Measurements from ENCODE around the gene H2BK1.

The H2BK1 gene

DNA sequence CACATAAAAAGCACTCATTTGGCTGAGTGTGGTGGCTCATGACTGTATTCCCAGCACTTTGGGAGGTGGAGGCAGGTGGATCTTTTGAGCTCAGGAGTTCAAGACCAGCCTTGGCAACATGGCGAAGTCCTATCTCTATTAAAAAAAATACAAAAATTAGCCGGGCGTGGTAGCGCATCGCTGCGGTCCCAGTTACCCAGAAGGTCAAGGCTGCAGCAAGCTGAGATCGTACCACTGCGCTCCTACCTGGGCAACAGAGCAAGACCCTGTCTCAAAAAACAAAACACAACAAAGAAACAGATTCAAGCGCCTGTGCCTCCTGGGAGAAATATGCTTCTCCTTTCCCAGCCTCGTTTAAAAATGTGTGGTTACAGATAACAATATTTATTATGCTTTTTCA, 19.0 kb upstream of the H2BK1 start:
- Histone ChIP-seq H3K27ac (ENCODE audit: low read depth, low read length) (no peak overlapping the region), H3K4me2 (ENCODE audit: low read length) (no peak overlapping the region), H3K4me3 (ENCODE audit: low read length) (no peak overlapping the region), H3K9me3 (ENCODE audit: control insufficient read depth, insufficient read depth, low read length) (no peaks in the 10 kb centered on the region), H3K79me2 (ENCODE audit: control insufficient read depth, low read length) (peaks cover 54% of the 10 kb centered on the region), H4K20me1 (ENCODE audit: control insufficient read depth, insufficient read depth, low read depth, low read length) (peaks cover 19% of the 10 kb centered on the region; the same call in 1 of the 2 replicates), H3K27me3 (ENCODE audit: control insufficient read depth, low read length) (no peaks in the 10 kb centered on the region), H3K9me2 (replicated peaks; ENCODE audit: control insufficient read depth, low read length) (no peaks in the 10 kb centered on the region), H3K4me1 (ENCODE audit: control insufficient read depth, low read length) (peaks cover 43% of the 10 kb centered on the region), H3K36me3 (ENCODE audit: control insufficient read depth, low read length) (peaks cover 28% of the 10 kb centered on the region), H3F3A (ENCODE audit: control insufficient read depth, insufficient read depth) (peaks cover 4% of the 10 kb centered on the region; the same call in 1 of the 2 replicates)
- TF ChIP-seq CTCF (IDR thresholded peaks at IDR 0.05; ENCODE audit: low read depth, low read length, poor library complexity, severe bottlenecking): no peak
- no peak for TF ChIP-seq EZH2phosphoT487 (IDR thresholded peaks at IDR 0.05; ENCODE audit: borderline replicate concordance, low read length)

DNA sequence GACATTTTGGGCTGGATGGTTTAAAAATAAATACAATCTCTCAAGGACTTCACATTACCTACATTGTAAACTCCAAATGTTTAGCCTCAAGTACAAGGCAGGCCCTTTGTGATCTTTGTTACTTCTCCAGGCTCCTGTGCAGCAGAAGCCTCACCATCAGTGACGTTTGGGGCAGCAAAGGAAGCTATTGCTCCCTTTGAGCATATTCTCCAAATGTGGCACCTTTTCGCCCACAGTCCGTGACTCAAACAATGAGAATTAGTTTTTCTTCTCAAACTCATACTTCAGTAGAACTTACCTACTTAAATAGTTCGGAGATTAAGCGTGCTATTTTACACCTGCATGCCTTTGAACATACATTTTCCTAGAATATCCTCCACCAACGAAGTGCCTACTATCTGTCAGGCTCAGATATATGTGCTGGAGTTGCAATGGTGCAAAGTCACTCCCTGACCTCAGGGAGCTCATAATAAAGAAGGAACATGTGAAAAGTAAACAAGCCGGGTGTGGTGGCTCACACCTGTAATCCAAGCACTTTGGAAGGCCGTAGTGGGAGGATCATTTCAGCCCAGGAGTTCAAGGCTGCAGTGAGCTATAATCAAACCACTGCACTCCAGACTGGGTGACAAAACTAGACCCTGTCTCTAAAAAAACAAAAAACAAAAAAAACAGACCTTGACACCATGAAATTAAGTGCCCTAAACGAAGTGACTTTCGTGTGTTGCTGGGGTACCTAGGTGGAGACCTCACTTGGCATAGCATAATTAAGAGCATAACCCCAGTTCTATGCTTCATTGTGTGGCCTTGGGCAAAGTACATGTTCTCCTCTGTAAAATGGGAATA, 18.0 kb upstream of the H2BK1 start:
- Histone ChIP-seq H3K27ac (ENCODE audit: low read depth, low read length) (no peak overlapping the region), H4K20me1 (ENCODE audit: control insufficient read depth, insufficient read depth, low read depth, low read length) (peaks cover 18% of the 10 kb centered on the region; the same call in 1 of the 2 replicates), H3F3A (ENCODE audit: control insufficient read depth, insufficient read depth) (peaks cover 4% of the 10 kb centered on the region; the same call in 1 of the 2 replicates), H3K36me3 (ENCODE audit: control insufficient read depth, low read length) (peaks cover 35% of the 10 kb centered on the region), H3K4me2 (ENCODE audit: low read length) (peak overlapping the region; percentile 90), H3K79me2 (ENCODE audit: control insufficient read depth, low read length) (peaks cover 46% of the 10 kb centered on the region), H3K4me1 (ENCODE audit: control insufficient read depth, low read length) (peaks cover 33% of the 10 kb centered on the region), H3K4me3 (ENCODE audit: low read length) (peak overlapping the region; percentile 75), H3K9me2 (replicated peaks; ENCODE audit: control insufficient read depth, low read length) (no peaks in the 10 kb centered on the region), H3K9me3 (ENCODE audit: control insufficient read depth, insufficient read depth, low read length) (no peaks in the 10 kb centered on the region), H3K27me3 (ENCODE audit: control insufficient read depth, low read length) (no peaks in the 10 kb centered on the region)
- TF ChIP-seq EZH2phosphoT487 (IDR thresholded peaks at IDR 0.05; ENCODE audit: borderline replicate concordance, low read length) (no peak), CTCF (IDR thresholded peaks at IDR 0.05; ENCODE audit: low read depth, low read length, poor library complexity, severe bottlenecking) (no peak)

GRCh38 chr7:151226875-151227782, 16.8 kb upstream of the H2BK1 start, which contains the start of gene ABCF2:
TSS of gene ABCF2 (minus strand) at chr7:151227205. CDS start at chr7:151226458, 747 bp downstream.
- Histone ChIP-seq H3F3A (ENCODE audit: control insufficient read depth, insufficient read depth) (peaks cover 4% of the 10 kb centered on the region; the same call in 1 of the 2 replicates), H4K20me1 (ENCODE audit: control insufficient read depth, insufficient read depth, low read depth, low read length) (peaks cover 13% of the 10 kb centered on the region; the same call in 1 of the 2 replicates), H3K9me3 (ENCODE audit: control insufficient read depth, insufficient read depth, low read length) (no peaks in the 10 kb centered on the region), H3K79me2 (ENCODE audit: control insufficient read depth, low read length) (peaks cover 37% of the 10 kb centered on the region), H3K27ac (ENCODE audit: low read depth, low read length) (0 out of 2 replicates have a peak within 1 kb of the TSS, but pooled peaks have one; percentile 6), H3K9me2 (replicated peaks; ENCODE audit: control insufficient read depth, low read length) (no peaks in the 10 kb centered on the region), H3K4me1 (ENCODE audit: control insufficient read depth, low read length) (peaks cover 31% of the 10 kb centered on the region), H3K36me3 (ENCODE audit: control insufficient read depth, low read length) (peaks cover 41% of the 10 kb centered on the region), H3K4me2 (ENCODE audit: low read length) (peak within 1 kb of the TSS; percentile 90), H3K27me3 (ENCODE audit: control insufficient read depth, low read length) (no peaks in the 10 kb centered on the region), H3K4me3 (ENCODE audit: low read length) (peak within 1 kb of the TSS; percentile 75)
- TF ChIP-seq EZH2phosphoT487 (IDR thresholded peaks at IDR 0.05; ENCODE audit: borderline replicate concordance, low read length) (no peak), CTCF (IDR thresholded peaks at IDR 0.05; ENCODE audit: low read depth, low read length, poor library complexity, severe bottlenecking) (peak; percentile 30)

Data from DOHH2 (cell line).